Activated naive CD8-positive, alpha-beta T cell treated with anti-CD3 and anti-CD28 coated beads, Interleukin-2, amount 50 U/mL, for 24 hours (primary cell): ENCODE data around the gene SLC45A1.

Source experiments
- ATAC-seq: fragments of 150-1000 bp; cut with Tn5 transposase; one replicate; pipeline ENCODE4 v1.10.0; 2021
- DNase-seq: peaks from one replicate; pipeline ENCODE4 v3.0.0; 2021
- H3K27ac Mint-ChIP-seq: one replicate; pipeline ENCODE4 v1.8.0; 2021; ENCODE audit warnings: mild to moderate bottlenecking, mixed read lengths
- H3K27me3 Mint-ChIP-seq: one replicate; pipeline ENCODE4 v1.8.0; 2021; ENCODE audit warnings: mixed read lengths
- H3K36me3 Mint-ChIP-seq: one replicate; pipeline ENCODE4 v1.8.0; 2021; ENCODE audit warnings: low read depth, mixed read lengths
- H3K4me1 Mint-ChIP-seq: one replicate; pipeline ENCODE4 v1.8.0; 2021; ENCODE audit warnings: mixed read lengths
- H3K4me3 Mint-ChIP-seq: one replicate; pipeline ENCODE4 v1.8.0; 2021; ENCODE audit warnings: mild to moderate bottlenecking, moderate library complexity, mixed read lengths
- H3K9me3 Mint-ChIP-seq: one replicate; pipeline ENCODE4 v1.8.0; 2021; ENCODE audit warnings: mixed read lengths

Gene SLC45A1

DNA sequence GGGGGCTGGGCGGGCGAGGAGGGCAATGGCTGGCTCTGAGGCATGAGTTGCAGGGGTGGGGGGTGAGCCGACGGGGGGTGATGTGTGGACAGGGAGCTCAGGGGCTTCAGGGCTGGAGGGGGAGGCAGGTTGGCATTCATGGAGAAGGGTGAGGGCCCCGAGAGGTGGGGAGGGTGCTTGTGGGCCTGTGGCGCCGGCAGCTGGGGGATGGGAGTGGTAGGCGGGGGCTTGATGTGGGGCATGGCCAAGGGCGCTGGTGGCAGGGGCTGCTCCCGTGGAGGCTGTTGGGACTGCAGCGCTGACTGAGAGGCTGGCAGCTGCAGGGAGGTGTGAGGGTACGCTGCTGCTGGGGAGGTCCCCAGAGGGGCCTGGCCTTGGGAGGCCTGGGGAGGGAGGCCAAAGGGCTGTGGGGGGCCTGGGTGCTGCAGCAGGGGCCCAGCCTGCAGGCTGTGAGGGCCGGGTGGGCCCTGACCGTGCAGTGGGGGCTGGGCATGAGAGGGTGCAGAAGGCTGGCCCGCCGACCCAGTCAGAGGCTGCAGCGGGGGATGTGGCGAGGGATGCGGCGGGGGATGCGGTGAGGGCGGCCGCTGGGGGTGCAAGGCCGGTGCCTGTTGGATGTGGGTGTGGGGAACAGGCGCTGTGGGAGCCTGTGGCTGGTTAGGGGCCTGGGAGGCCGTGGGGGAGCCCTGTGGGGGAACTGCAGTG is 42.7 kb downstream of the SLC45A1 start:
- Mint-ChIP-seq H3K4me1 (no peaks in the 10 kb centered on the region), H3K9me3 (no peaks in the 10 kb centered on the region), H3K4me3 (no peak overlapping the region), H3K36me3 (peaks cover 16% of the 10 kb centered on the region), H3K27ac (no peak overlapping the region), H3K27me3 (no peaks in the 10 kb centered on the region)
- ATAC-seq (no peak), DNase-seq (no peak)

GRCh38 chr1:8361198-8361849 is 43.4 kb downstream of the SLC45A1 start:
- DNase-seq (no peak), ATAC-seq (no peak)
- peaks cover 14% of the 10 kb centered on the region for H3K36me3 Mint-ChIP-seq
- no peak overlapping the region for H3K27ac Mint-ChIP-seq
- no peak overlapping the region for H3K4me3 Mint-ChIP-seq
- H3K9me3 Mint-ChIP-seq = no peaks in the 10 kb centered on the region
- H3K27me3 Mint-ChIP-seq = no peaks in the 10 kb centered on the region
- H3K4me1 Mint-ChIP-seq = no peaks in the 10 kb centered on the region

DNA sequence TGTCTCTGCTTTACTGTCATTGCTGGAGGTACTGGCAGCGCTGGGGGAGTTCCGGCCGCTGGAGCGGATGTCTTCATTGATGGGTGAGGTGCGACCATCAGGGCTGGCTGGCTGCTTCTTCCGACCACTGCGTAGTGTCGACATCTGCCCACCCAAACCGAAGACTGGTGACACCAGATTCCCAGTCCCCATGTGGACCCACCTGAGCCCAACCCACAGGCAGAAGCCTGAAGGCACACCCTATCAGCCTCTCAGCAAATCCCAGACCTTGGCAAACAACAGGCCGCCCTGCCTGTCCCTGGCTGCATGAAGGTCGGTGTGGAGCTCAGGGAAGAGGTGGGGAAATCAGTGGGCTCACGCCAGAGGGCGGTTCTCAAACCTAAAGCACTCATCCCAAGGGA is 44.8 kb downstream of the SLC45A1 start:
- peaks cover under 1% of the 10 kb centered on the region for H3K4me1 Mint-ChIP-seq
- H3K9me3 Mint-ChIP-seq = no peaks in the 10 kb centered on the region
- H3K27me3 Mint-ChIP-seq = no peaks in the 10 kb centered on the region
- H3K36me3 Mint-ChIP-seq = peaks cover 11% of the 10 kb centered on the region
- H3K4me3 Mint-ChIP-seq = no peak overlapping the region
- no peak for ATAC-seq
- no peak overlapping the region for H3K27ac Mint-ChIP-seq
- no peak for DNase-seq

- peaks cover 3% of the 10 kb centered on the region for H3K4me1 Mint-ChIP-seq
- H3K27ac Mint-ChIP-seq = no peak overlapping the region
- no peak overlapping the region for H3K4me3 Mint-ChIP-seq
- ATAC-seq (no peak), DNase-seq (no peak)
- peaks cover 8% of the 10 kb centered on the region for H3K36me3 Mint-ChIP-seq
- H3K9me3 Mint-ChIP-seq = no peaks in the 10 kb centered on the region
- no peaks in the 10 kb centered on the region for H3K27me3 Mint-ChIP-seq
Observed at GRCh38 chr1:8363186-8363766, 45.4 kb downstream of the SLC45A1 start.

- no peaks in the 10 kb centered on the region for H3K27me3 Mint-ChIP-seq
- peaks cover 3% of the 10 kb centered on the region for H3K4me1 Mint-ChIP-seq
- H3K27ac Mint-ChIP-seq = no peak overlapping the region
Observed at GRCh38 chr1:8363767-8364301, 45.9 kb downstream of the SLC45A1 start.

DNA sequence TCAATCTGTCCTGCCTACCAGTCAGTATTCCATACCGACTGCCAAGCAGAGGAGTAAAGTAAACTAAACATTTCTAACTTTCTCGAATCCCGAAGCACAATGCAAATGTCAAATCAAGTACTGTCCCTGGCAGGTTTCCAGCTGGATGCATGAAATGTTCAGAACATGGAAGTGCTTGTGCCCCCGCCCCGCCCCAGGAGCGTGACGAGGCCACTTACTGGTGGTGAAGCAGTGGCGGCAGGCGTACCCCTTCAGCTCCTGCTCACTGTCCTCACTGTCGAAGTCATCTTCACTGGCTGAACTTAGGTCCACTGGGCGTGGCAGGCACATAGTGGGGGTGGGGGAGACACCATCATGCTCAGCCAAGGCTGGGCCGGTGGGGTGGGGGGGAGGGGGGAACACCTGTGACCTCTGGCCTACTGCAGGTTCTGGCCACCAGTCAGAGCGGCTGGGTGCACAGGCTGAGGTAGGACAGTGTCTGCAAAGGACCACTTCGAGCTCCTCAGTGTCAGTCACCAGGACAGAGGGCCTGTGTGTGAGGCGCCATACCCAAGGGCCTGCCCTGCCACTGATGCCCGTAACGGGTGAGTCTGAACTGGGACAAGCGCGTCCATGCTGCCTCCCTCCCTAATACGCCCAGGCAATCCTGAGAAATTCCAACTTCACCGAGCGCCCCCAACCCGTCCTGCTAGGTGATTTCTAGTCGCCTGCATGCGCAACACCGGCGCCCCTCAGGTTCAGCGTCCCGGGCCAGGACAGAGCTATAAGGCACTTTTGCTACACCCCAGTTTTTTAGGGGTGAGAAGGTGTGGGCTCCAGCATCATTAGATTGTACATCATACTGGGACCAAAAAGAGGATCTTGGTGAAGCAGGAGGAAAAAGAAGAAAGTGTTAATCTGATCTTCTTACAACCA is 46.9 kb downstream of the SLC45A1 start:
- DNase-seq = no peak
- no peak overlapping the region for H3K4me3 Mint-ChIP-seq
- no peak for ATAC-seq
- peaks cover 8% of the 10 kb centered on the region for H3K4me1 Mint-ChIP-seq
- no peaks in the 10 kb centered on the region for H3K9me3 Mint-ChIP-seq
- H3K27me3 Mint-ChIP-seq = no peaks in the 10 kb centered on the region
- H3K27ac Mint-ChIP-seq = no peak overlapping the region
- H3K36me3 Mint-ChIP-seq = peaks cover 7% of the 10 kb centered on the region

More at GRCh38 chr1:8363767-8364301, 45.9 kb downstream of the SLC45A1 start:
- Mint-ChIP-seq H3K4me3 (no peak overlapping the region), H3K9me3 (no peaks in the 10 kb centered on the region), H3K36me3 (peaks cover 8% of the 10 kb centered on the region)
- DNase-seq (no peak), ATAC-seq (no peak)

DNA sequence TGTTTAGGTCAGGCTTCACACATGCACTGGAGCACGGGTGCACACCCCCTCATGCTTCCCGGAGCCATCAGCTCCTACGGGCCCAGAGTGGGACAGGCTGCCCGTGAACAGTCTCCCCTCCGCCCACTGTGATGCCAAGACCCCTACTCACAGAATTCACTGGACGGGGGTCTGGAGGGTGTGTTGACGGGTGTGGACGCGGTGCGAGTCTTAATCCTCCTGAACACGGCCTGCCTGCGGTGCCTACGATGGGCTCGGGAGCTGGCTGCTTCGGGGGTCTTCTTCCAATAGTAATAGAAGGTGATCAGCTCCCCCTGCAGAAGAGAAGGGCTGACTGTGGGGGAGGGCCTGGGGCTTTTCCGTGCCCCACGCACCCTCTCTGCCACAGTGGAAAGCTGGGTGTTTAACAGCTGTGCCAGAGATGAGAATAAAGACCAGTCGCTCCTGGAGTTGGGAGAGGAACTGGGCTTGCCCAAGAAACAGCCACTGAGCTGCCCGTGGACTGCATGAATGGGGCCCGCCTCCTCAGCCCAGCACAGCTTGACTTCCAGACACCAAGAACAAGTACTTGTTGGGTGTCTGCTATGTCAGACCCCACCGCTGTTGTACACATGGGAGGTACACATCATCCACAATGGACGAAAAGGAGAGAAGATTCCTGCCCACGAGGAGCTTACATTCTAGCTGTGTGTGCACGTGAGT is 47.9 kb downstream of the SLC45A1 start:
- no peak overlapping the region for H3K4me3 Mint-ChIP-seq
- DNase-seq = no peak
- peaks cover 11% of the 10 kb centered on the region for H3K4me1 Mint-ChIP-seq
- H3K36me3 Mint-ChIP-seq = peaks cover 8% of the 10 kb centered on the region
- H3K9me3 Mint-ChIP-seq = no peaks in the 10 kb centered on the region
- no peaks in the 10 kb centered on the region for H3K27me3 Mint-ChIP-seq
- ATAC-seq = no peak
- no peak overlapping the region for H3K27ac Mint-ChIP-seq

- no peaks in the 10 kb centered on the region for H3K9me3 Mint-ChIP-seq
- H3K4me1 Mint-ChIP-seq = peaks cover 12% of the 10 kb centered on the region
- H3K36me3 Mint-ChIP-seq = peaks cover 8% of the 10 kb centered on the region
- no peaks in the 10 kb centered on the region for H3K27me3 Mint-ChIP-seq
- no peak for ATAC-seq
- no peak overlapping the region for H3K4me3 Mint-ChIP-seq
- DNase-seq = no peak
- H3K27ac Mint-ChIP-seq = no peak overlapping the region
Observed at GRCh38 chr1:8367571-8368194, 49.8 kb downstream of the SLC45A1 start.

GRCh38 chr1:8368956-8369639 is 51.2 kb downstream of the SLC45A1 start:
- H3K4me1 Mint-ChIP-seq = peaks cover 12% of the 10 kb centered on the region
- ATAC-seq (no peak), DNase-seq (no peak)
- H3K4me3 Mint-ChIP-seq = no peak overlapping the region
- H3K27me3 Mint-ChIP-seq = no peaks in the 10 kb centered on the region
- H3K27ac Mint-ChIP-seq = no peak overlapping the region
- H3K9me3 Mint-ChIP-seq = no peaks in the 10 kb centered on the region
- peaks cover 8% of the 10 kb centered on the region for H3K36me3 Mint-ChIP-seq

DNA sequence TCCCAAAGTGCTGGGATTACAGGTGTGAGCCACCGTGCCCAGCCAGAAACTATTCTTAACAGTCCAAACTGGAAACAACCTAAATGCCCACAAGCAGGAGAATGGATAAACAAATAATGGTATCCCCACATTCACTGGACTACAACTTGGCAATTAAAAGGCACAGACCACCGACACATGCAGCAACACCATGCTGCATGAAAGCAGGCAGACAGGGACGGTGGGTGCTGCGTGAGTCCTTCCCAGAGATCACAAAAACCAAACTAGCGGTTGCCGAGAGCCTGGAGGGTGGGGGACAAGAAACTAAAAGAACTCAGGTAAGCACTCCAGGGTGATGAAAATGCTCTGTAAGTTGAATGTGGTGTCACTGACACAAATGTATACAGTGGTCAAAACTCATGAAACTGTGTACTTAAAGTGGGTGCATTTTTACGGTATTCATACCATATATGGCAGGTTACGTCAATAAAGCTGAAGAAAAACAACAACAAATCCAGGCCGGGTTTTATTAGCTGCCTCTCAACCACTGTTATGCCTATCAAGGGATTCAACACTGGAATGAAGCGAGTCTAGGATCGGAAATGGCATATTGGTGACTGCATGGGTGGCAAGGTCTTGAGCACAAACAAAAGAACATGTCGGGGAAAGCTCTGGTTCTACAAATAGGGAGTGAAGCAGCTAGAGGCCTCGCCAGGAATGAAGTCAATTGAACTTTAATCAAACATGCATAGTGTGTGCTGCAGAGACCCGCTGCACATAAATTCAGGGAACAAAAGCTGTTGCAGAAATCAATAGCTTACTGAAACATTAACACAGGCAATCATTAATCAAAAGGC is 52.4 kb downstream of the SLC45A1 start:
- ATAC-seq (no peak), DNase-seq (no peak)
- Mint-ChIP-seq H3K27me3 (no peaks in the 10 kb centered on the region), H3K4me3 (no peak overlapping the region), H3K36me3 (peaks cover 2% of the 10 kb centered on the region), H3K27ac (no peak overlapping the region), H3K4me1 (peaks cover 21% of the 10 kb centered on the region), H3K9me3 (no peaks in the 10 kb centered on the region)

GRCh38 chr1:8370905-8371315 is 53.0 kb downstream of the SLC45A1 start:
- Mint-ChIP-seq H3K27ac (no peak overlapping the region), H3K27me3 (no peaks in the 10 kb centered on the region)

GRCh38 chr1:8371372-8371991 is 53.6 kb downstream of the SLC45A1 start:
- H3K4me1 Mint-ChIP-seq = peaks cover 22% of the 10 kb centered on the region
- ATAC-seq = no peak
- no peak overlapping the region for H3K4me3 Mint-ChIP-seq
- H3K9me3 Mint-ChIP-seq = no peaks in the 10 kb centered on the region
- DNase-seq = no peak
- H3K27ac Mint-ChIP-seq = peak overlapping the region; percentile 22
- peaks cover 2% of the 10 kb centered on the region for H3K36me3 Mint-ChIP-seq
- H3K27me3 Mint-ChIP-seq = no peaks in the 10 kb centered on the region

More at GRCh38 chr1:8370905-8371315, 53.0 kb downstream of the SLC45A1 start:
- H3K4me1 Mint-ChIP-seq = peaks cover 22% of the 10 kb centered on the region
- H3K4me3 Mint-ChIP-seq = no peak overlapping the region
- ATAC-seq (no peak), DNase-seq (no peak)
- H3K36me3 Mint-ChIP-seq = peaks cover 2% of the 10 kb centered on the region
- H3K9me3 Mint-ChIP-seq = no peaks in the 10 kb centered on the region
